DMS53 treated with DMSO at 0.1 percent for 48 hours (cell line): ENCODE measurements around the gene TMPRSS13.

Experiments
- DNase-seq: peaks from one replicate; lab custom pipeline; 2025; ENCODE audit not compliant: unreplicated experiment; lab: John Stamatoyannopoulos, UW

Gene TMPRSS13

GRCh38 chr11:117857734-117858414 is 71.3 kb downstream of the TMPRSS13 start:
- no peak for DNase-seq

GRCh38 chr11:117855912-117856651 is 73.1 kb downstream of the TMPRSS13 start:
- no peak for DNase-seq

- DNase-seq: no peak
These were observed 73.9 kb downstream of the TMPRSS13 start for GRCh38 chr11:117855186-117855845.

GRCh38 chr11:117852309-117852708 is 76.9 kb downstream of the TMPRSS13 start:
- DNase-seq: no peak

GRCh38 chr11:117851852-117852251 is 77.3 kb downstream of the TMPRSS13 start:
- no peak for DNase-seq

GRCh38 chr11:117851106-117851505 is 78.1 kb downstream of the TMPRSS13 start:
- DNase-seq: no peak
